ENCODE results near the gene LAMA2. TPM values are rescaled to one million over a fixed set of nuclear protein-coding genes. Genes with fewer than 3 reads are reported as not detected.

LAMA2 gene
- polyA plus RNA-seq, 1 donor from 2014 or later, result 2.5 TPM

- Histone ChIP-seq H3K4me3 (ENCODE audit: low read length) (no peak overlapping the region), H3F3A (ENCODE audit: insufficient read depth, low read length, poor library complexity, severe bottlenecking) (no peaks in the 10 kb centered on the region), H2AFZ (ENCODE audit: low read depth, low read length) (no peak overlapping the region), H3K36me3 (ENCODE audit: insufficient read depth, low read length) (no peaks in the 10 kb centered on the region), H3K27ac (ENCODE audit: low read length) (no peak overlapping the region), H3K9ac (ENCODE audit: low read length) (no peak overlapping the region), H3K27me3 (ENCODE audit: insufficient read depth, low read depth, low read length) (no peaks in the 10 kb centered on the region), H3K9me3 (ENCODE audit: low read length) (no peaks in the 10 kb centered on the region), H3K79me2 (replicated peaks; ENCODE audit: insufficient read depth, low read length) (no peaks in the 10 kb centered on the region), H3K4me2 (ENCODE audit: low read length) (no peak overlapping the region), H3K9me2 (ENCODE audit: insufficient read depth, low read length) (no peaks in the 10 kb centered on the region), H4K20me1 (ENCODE audit: insufficient read depth) (no peaks in the 10 kb centered on the region)
- TF ChIP-seq RAD21 (conservative IDR thresholded peaks at IDR 0.05), result no peak
- TF ChIP-seq SMC3 (conservative IDR thresholded peaks at IDR 0.05; ENCODE audit: poor library complexity), result no peak
- TF ChIP-seq TAF1 (IDR thresholded peaks at IDR 0.05; ENCODE audit: low read depth), result no peak
- TF ChIP-seq EP300 (conservative IDR thresholded peaks at IDR 0.05; ENCODE audit: poor library complexity, severe bottlenecking), result no peak
- TF ChIP-seq, protein P1, sequence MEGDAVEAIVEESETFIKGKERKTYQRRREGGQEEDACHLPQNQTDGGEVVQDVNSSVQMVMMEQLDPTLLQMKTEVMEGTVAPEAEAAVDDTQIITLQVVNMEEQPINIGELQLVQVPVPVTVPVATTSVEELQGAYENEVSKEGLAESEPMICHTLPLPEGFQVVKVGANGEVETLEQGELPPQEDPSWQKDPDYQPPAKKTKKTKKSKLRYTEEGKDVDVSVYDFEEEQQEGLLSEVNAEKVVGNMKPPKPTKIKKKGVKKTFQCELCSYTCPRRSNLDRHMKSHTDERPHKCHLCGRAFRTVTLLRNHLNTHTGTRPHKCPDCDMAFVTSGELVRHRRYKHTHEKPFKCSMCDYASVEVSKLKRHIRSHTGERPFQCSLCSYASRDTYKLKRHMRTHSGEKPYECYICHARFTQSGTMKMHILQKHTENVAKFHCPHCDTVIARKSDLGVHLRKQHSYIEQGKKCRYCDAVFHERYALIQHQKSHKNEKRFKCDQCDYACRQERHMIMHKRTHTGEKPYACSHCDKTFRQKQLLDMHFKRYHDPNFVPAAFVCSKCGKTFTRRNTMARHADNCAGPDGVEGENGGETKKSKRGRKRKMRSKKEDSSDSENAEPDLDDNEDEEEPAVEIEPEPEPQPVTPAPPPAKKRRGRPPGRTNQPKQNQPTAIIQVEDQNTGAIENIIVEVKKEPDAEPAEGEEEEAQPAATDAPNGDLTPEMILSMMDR (IDR thresholded peaks at IDR 0.05; ENCODE audit: poor library complexity, severe bottlenecking), result no peak
- no peak for TF ChIP-seq EZH2 (IDR thresholded peaks at IDR 0.05; ENCODE audit: borderline replicate concordance, insufficient read depth, low read length, poor library complexity, severe bottlenecking)
- TF ChIP-seq REST (IDR thresholded peaks at IDR 0.05; ENCODE audit: borderline replicate concordance), result no peak
- no peak for TF ChIP-seq MXI1 (conservative IDR thresholded peaks at IDR 0.05; ENCODE audit: poor library complexity, severe bottlenecking)
- TF ChIP-seq POLR2AphosphoS5 (IDR thresholded peaks at IDR 0.05), result no peak
These were observed 381.6 kb downstream of the LAMA2 start for GRCh38 chr6:129264480-129265045.

DNA sequence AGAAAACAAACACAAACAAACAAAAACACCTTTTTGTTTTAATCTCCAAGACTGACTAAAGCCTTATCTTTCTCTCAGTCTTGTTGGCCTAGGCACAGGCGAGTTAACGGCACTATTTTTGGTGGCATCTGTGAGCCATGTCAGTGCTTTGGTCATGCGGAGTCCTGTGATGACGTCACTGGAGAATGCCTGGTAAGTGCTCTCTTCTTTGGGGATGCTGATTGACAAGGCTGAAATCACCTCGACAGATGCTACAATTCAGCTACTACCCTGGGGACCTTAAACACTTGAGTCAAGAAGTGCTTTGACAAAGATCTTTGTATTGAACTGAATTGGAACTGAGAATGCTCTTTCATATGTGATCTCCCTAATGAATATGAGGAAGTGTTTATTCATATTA, 384.1 kb downstream of the LAMA2 start:
- Histone ChIP-seq H3K27ac (ENCODE audit: low read length) (peak overlapping the region; percentile 37), H4K20me1 (ENCODE audit: insufficient read depth) (no peaks in the 10 kb centered on the region), H2AFZ (ENCODE audit: low read depth, low read length) (no peak overlapping the region), H3K4me2 (ENCODE audit: low read length) (no peak overlapping the region), H3F3A (ENCODE audit: insufficient read depth, low read length, poor library complexity, severe bottlenecking) (no peaks in the 10 kb centered on the region), H3K79me2 (replicated peaks; ENCODE audit: insufficient read depth, low read length) (no peaks in the 10 kb centered on the region), H3K36me3 (ENCODE audit: insufficient read depth, low read length) (no peaks in the 10 kb centered on the region), H3K27me3 (ENCODE audit: insufficient read depth, low read depth, low read length) (no peaks in the 10 kb centered on the region), H3K9me3 (ENCODE audit: low read length) (no peaks in the 10 kb centered on the region), H3K4me3 (ENCODE audit: low read length) (no peak overlapping the region), H3K9ac (ENCODE audit: low read length) (no peak overlapping the region), H3K9me2 (ENCODE audit: insufficient read depth, low read length) (no peaks in the 10 kb centered on the region)
- TF ChIP-seq TAF1 (IDR thresholded peaks at IDR 0.05; ENCODE audit: low read depth) (no peak), POLR2AphosphoS5 (IDR thresholded peaks at IDR 0.05) (peak; percentile 85), MXI1 (conservative IDR thresholded peaks at IDR 0.05; ENCODE audit: poor library complexity, severe bottlenecking) (no peak), REST (IDR thresholded peaks at IDR 0.05; ENCODE audit: borderline replicate concordance) (peak; percentile 56), EP300 (conservative IDR thresholded peaks at IDR 0.05; ENCODE audit: poor library complexity, severe bottlenecking) (peak; percentile 93), RAD21 (conservative IDR thresholded peaks at IDR 0.05) (no peak), SMC3 (conservative IDR thresholded peaks at IDR 0.05; ENCODE audit: poor library complexity) (no peak), EZH2 (IDR thresholded peaks at IDR 0.05; ENCODE audit: borderline replicate concordance, insufficient read depth, low read length, poor library complexity, severe bottlenecking) (no peak)
- TF ChIP-seq, protein P1 (IDR thresholded peaks at IDR 0.05; ENCODE audit: poor library complexity, severe bottlenecking), result no peak
